ENCODE data around the gene SOWAHC. TPM values are rescaled to one million over a fixed set of nuclear protein-coding genes. Genes with fewer than 3 reads are reported as not detected.

The SOWAHC gene
- total and polyA plus RNA-seq, 2 of the 13 experiments (the other 11 are each of a cell fraction or from before 2014, with no cell fraction given): 21.2 to 22.5 TPM

GRCh38 chr2:109662889-109663288 is 48.7 kb downstream of the SOWAHC start (continued):
- TF ChIP-seq IRF9 (CRISPR knock-in tag; IDR thresholded peaks at IDR 0.05; ENCODE audit: borderline replicate concordance) (no peak), RAD21 (CRISPR knock-in tag; IDR thresholded peaks at IDR 0.05) (0 out of 2 replicates have a peak, but pooled peaks have one; percentile 23), KAT8 (CRISPR knock-in tag; IDR thresholded peaks at IDR 0.05) (0 out of 2 replicates have a peak, but pooled peaks have one; percentile 27), ZNF781 (CRISPR knock-in tag; IDR thresholded peaks at IDR 0.05; ENCODE audit: borderline replicate concordance, not compliant biosample characterization) (no peak)

- Histone ChIP-seq H3K27ac (ENCODE audit: extremely low read length, insufficient read depth, low read length) (no peak overlapping the region), H3K9me3 (ENCODE audit: low read length) (no peaks in the 10 kb centered on the region), H3K4me2 (ENCODE audit: low read depth, low read length) (peak overlapping the region; percentile 38), H3K27me3 (ENCODE audit: control insufficient read depth in 1 of 2, insufficient read depth in 2 of 2, low read length in 2 of 2) (no peaks in the 10 kb centered on the region), H3K9ac (ENCODE audit: insufficient read depth, low read depth, low read length) (no peak overlapping the region), H3K4me3 (replicated peaks in 1 of 3; ENCODE audit: insufficient read depth in 1 of 3, low read depth in 2 of 3, low read length in 3 of 3) (no peak overlapping the region), H4K20me1 (ENCODE audit: insufficient read depth, low read length) (no peaks in the 10 kb centered on the region), H2AFZ (ENCODE audit: low read length) (peak overlapping the region; percentile 24), H3K36me3 (replicated peaks in 1 of 2; ENCODE audit: control insufficient read depth in 1 of 2, insufficient read depth in 2 of 2, low read length in 2 of 2) (no peaks in the 10 kb centered on the region), H3K4me1 (ENCODE audit: insufficient read depth, low read length) (peaks cover 50% of the 10 kb centered on the region), H3K79me2 (ENCODE audit: insufficient read depth, low read length) (no peaks in the 10 kb centered on the region)
- 14% methylated on average over 4 of the region's 4 CpGs for WGBS (ENCODE audit: low lambda C conversion rate)
- in situ Hi-C loops (cut with HindIII; ENCODE audit: extremely low pct_ligation_motif_present, low pct_unique_long_range_greater_than_20kb): loop anchor here (5.0 kb wide), 2 partner anchors 46 to 49 kb away; no protein-coding TSS in a partner anchor
- TF ChIP-seq ZNF451 (CRISPR knock-in tag; IDR thresholded peaks at IDR 0.05) (no peak), ZNF781 (CRISPR knock-in tag; IDR thresholded peaks at IDR 0.05; ENCODE audit: borderline replicate concordance, not compliant biosample characterization) (no peak), ZNF280B (CRISPR knock-in tag; IDR thresholded peaks at IDR 0.05; ENCODE audit: borderline replicate concordance) (no peak), ZNF430 (CRISPR knock-in tag; IDR thresholded peaks at IDR 0.05) (no peak), ZNF589 (CRISPR knock-in tag; conservative IDR thresholded peaks at IDR 0.05) (no peak), HNRNPL (IDR thresholded peaks at IDR 0.05; ENCODE audit: low read depth, low read length) (no peak), ZNF235 (CRISPR knock-in tag; IDR thresholded peaks at IDR 0.05; ENCODE audit: borderline replicate concordance) (no peak), ZC3H4 (CRISPR knock-in tag; IDR thresholded peaks at IDR 0.05; ENCODE audit: borderline replicate concordance) (no peak), PRDM4 (CRISPR knock-in tag; IDR thresholded peaks at IDR 0.05; ENCODE audit: borderline replicate concordance) (no peak), MZF1 (CRISPR knock-in tag; IDR thresholded peaks at IDR 0.05; ENCODE audit: borderline replicate concordance) (no peak), CREBL2 (CRISPR knock-in tag; IDR thresholded peaks at IDR 0.05; ENCODE audit: borderline replicate concordance) (no peak)
- intact Hi-C loops (cut with micrococcal nuclease; ENCODE audit: unreplicated experiment): loop anchor here (1.0 to 2.0 kb wide), 3 partner anchors 19 to 117 kb away; partner anchors contain the start of gene SEPTIN10
- BruUV-seq (replicated peaks): no TSS peak
- ATAC-seq (peak; percentile 28), DNase-seq (ENCODE audit: low spot score) (peak; percentile 52), FAIRE-seq (no peak)
- CTCF ChIA-PET (ENCODE audit: low intra/inter-chr PET ratio, low total read pairs): interaction anchor here (1.1 to 1.7 kb wide), 2 partner anchors 52 to 117 kb away, joined by 3 to 9 read pairs; no protein-coding TSS in a partner anchor
- POLR2A ChIA-PET: interaction anchor here (0.8 to 1.9 kb wide), 7 partner anchors 12 to 50 kb away, joined by 3 to 11 read pairs (median 6); partner anchors contain the start of genes SEPTIN10 and SOWAHC
These were observed 49.6 kb downstream of the SOWAHC start for GRCh38 chr2:109663721-109664120.
